SW480 (cell line): Measurements from ENCODE around the gene DCC.

Experiments used
- DNase-seq: peaks from one replicate; pipeline ENCODE4 v3.0.0-alpha.2; 2016; ENCODE audit warnings: low spot score

Gene DCC, protein sequence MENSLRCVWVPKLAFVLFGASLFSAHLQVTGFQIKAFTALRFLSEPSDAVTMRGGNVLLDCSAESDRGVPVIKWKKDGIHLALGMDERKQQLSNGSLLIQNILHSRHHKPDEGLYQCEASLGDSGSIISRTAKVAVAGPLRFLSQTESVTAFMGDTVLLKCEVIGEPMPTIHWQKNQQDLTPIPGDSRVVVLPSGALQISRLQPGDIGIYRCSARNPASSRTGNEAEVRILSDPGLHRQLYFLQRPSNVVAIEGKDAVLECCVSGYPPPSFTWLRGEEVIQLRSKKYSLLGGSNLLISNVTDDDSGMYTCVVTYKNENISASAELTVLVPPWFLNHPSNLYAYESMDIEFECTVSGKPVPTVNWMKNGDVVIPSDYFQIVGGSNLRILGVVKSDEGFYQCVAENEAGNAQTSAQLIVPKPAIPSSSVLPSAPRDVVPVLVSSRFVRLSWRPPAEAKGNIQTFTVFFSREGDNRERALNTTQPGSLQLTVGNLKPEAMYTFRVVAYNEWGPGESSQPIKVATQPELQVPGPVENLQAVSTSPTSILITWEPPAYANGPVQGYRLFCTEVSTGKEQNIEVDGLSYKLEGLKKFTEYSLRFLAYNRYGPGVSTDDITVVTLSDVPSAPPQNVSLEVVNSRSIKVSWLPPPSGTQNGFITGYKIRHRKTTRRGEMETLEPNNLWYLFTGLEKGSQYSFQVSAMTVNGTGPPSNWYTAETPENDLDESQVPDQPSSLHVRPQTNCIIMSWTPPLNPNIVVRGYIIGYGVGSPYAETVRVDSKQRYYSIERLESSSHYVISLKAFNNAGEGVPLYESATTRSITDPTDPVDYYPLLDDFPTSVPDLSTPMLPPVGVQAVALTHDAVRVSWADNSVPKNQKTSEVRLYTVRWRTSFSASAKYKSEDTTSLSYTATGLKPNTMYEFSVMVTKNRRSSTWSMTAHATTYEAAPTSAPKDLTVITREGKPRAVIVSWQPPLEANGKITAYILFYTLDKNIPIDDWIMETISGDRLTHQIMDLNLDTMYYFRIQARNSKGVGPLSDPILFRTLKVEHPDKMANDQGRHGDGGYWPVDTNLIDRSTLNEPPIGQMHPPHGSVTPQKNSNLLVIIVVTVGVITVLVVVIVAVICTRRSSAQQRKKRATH (N-terminal part only)

DNA sequence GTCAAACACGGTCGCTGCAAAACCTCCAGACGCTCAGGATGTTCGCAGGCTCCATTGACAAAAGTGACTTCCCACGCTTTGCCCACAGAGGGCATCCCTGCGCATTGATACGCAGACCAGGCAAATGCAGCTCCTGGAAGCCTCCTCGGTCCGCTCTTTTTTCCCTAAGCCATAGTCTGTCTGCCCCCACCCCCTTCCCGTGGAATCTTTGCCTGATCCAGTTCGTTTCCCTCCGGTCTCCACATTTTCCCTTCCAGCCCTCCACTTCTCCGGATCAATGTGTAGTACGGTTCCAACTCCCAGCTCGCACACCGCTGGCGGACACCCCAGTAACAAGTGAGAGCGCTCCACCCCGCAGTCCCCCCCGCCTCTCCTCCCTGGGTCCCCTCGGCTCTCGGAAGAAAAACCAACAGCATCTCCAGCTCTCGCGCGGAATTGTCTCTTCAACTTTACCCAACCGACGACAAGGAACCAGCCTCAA is at the start of gene DCC:
TSS of gene DCC (plus strand) at position 307 of the 481 bp plus-strand sequence. CDS start 591 bp downstream, outside the sequence.
- peak; percentile 7 for DNase-seq

DNA sequence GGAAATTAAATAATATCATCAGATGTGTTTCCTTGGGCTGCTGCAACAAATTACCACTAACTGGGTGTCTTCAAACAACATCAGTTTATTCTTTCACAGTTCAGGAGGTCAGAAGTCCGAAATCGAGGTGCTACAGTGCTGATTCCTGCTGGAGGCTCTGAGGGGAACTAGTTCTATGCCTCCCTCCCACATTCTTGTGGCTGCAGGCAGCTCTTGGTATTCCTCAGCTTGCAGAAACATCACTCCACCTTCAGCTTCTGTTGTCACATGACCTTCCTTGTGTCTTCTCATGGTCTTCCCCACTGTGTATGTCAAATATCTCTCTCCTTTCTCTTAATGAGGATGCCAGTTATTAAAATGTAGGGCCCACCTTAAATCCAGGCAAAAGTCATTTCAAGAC is 29.3 kb upstream of the DCC start:
- DNase-seq: no peak

DNA sequence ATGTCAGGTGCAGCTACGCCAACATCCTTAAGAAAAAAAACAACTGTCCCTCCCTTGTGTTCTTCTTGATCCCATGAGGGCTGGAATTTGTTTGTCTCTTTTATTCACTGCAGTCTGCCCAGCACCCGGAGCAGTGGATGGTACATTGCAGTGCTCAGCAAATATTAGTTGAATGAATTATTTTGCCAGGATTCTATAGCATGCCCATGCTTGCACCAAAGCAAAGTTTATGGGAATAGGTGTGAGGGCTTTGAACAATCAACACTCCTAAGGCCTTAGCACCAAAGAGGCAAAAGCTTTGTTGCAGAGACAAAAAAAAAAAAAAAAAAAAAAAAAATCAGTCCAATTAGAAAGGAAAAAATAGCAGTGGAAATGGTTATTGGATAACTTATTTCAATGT is 28.7 kb upstream of the DCC start:
- DNase-seq: no peak

DNA sequence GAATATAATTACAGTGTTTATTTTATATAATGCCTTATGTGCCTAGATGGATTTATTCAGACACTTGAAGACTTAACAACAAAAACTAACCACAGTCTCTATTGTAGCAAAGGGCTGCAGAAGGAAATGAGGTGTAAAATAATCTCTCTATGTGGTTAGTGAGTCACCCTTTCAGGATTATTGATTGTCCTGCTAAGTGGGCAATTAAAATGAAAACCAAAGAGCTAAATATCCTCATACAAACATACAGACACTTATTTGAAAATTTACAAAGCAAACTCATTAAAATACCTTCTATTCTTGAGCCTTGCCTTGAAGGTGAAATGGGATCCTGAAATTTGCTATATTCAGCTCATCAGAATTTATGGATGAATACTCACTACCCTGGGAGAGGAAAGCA is 27.7 kb upstream of the DCC start:
- peak; percentile 56 for DNase-seq

DNA sequence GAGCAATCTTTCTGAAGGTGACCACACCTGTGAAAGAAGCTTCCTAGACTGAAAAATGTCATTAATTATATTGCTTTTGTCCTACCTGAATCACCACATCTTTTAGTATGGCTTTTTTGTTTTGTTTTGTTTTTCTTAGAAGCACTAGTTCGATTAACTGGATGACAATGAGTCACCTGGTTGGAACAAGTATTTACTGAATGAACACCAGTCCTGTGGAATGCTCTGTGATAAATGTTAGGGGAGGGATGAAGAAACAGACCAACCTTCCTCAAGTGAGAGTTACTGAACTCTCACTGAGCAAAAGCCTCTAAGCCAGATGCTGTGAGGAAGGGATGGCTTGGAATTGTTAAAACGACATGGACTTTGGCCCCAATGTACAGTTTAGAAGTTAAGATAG is 26.8 kb upstream of the DCC start:
- no peak for DNase-seq

DNA sequence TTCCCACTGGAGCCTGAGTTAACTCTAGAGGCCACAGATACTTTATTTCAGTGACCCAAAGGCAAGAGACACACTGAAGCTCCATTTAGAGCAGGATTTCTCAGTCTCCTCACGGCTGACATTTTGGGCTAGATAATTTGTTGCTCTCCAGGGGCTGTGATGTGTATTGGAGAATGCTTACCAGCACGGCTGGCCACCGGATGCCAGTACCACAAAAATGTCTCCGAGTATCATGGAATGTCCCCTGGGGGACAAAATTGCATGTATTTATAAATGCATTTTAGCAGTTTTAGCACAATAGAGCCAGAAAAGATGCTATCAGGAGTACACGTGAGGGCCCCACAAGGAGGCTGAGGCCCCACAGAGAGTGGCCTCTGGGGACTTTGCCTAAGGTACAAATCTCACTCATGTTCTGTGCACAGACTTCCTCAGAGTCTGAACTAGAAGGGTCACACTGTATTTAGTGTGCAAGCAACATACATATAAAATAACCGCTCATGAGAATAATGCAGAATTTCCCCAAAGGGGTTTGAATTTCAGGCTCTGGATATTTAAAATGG is 20.5 kb upstream of the DCC start:
- DNase-seq: no peak

DNA sequence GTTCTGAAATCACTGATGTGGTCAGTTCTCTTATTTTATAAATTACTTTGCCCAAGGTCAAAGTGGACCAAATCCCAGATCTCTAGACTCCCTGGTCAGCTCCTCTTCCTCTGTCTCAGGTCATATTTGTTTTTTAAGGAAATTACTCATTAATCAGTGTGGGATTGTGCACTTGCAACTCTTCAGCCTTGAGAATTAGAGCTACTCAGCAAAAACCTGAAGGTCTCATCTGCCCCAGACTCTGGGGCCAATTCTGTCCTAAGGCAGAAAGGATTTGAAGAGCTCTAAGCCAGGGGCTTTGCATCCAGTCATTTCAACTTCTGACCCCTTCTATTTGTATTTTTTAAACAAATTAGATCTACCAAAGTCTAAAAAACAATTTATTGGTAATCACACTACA is 17.7 kb upstream of the DCC start:
- no peak for DNase-seq

DNA sequence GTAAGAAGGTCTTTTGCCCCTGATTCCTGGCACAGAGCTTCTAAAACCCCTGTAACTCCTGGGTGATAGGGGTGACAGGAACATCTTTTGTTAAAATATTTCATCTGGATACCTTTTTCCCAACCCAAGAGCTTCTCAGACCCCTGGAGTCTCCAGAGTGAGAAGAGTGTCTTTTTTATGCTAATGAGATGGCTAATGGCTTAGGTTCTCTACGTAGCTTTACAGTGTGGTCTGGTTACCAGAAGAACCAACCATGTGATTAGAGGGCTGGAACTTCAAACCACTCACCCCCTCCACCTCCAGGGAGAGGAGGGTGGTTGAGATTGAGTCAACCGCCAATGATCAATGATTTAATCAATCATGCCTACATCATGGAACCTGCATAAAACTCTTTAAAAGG is 16.2 kb upstream of the DCC start:
- DNase-seq: no peak

DNA sequence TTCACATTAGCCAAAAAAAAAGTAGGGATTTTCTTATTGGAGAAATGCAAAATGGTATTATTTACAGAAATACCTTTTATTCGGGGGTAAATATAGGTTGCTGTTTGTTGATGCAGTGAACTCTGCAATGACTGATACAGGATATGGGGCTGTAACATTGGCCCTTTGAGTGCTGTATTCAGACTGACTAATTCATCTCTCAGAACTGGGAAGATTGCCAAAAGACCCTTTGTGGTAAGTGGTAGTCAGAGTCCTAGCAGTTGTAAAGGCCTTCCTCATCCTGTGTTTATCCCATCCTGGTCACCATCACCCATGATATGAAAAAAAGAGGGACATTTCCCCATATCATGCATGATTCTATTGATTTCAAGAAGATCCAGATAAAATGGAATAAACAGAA is 14.0 kb upstream of the DCC start:
- DNase-seq: no peak

DNA sequence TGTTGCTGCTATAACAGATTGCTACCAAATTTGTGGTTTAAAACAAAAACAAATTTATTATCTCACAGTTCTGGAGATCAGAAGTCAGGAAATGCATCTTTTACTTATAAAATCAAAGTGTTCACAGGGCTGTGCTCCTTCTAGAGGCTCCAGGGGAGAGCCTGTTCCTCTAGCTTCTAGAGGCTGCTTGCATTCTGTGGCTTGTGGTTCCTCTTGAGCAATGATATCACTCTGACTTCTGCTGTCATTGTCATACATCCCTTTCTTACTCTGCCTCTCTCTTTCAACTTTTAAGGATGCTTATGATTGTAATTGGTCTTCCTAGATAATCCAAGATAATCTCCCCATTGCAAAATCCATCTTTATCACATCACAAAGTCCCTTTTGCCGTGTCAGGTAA is 6.1 kb upstream of the DCC start:
- no peak for DNase-seq

DNA sequence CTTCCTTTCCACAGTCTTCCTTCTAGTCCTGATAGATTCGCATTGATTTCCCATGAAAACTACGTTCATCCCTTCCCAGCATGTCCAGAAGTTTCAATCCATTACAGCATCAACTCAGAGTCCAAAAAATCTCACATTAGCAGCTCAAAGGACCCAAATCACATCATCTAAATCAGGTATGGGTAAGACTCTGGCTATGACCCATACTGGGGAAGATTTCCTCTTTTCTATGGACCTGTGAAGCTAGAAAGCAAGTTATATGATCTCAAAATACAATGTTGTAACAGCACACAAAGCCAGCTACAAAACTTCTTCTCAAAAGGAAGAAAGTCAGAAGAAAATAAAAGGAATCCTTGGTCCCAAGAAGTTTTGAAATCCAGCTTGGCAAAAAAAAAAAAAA is 5.7 kb upstream of the DCC start:
- no peak for DNase-seq

DNA sequence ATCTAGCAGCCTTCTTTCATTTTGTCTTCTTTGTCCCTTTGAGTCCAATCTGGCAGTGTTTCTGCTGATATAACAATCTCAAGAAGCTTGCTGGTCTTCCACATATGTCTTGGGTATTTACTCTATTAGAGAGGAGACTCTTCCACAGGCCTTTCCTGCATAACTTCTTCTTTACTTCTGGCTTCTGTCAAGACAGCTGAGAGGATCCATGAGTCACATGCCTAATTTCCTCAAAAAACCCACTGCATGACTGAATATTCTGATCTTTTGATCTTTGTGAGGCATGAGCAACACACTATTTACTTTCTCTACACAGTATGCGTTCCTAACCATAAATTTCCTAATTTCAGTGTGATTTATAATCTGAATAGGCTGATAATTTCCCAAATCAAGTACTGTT is 5.1 kb upstream of the DCC start:
- no peak for DNase-seq

DNA sequence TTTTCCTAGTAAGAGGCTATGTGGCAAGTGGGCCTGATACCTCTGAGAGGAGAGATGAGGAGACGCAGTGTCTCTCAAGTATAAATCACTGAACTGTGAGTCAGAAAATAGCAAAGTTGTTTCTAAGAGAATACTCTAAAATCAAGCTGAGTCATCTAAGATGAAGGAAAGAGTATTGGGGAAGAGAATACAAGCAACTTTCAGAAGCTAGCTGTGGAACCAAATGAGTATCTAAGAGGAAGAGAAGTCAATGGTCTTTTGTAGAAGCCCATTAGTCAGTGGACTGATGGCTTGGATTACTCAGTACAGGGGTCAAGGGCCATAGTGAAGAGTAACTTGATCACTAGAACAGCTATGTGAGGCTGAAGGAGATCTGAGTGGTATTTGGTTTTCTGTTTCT is 2.7 kb upstream of the DCC start:
- no peak for DNase-seq

DNA sequence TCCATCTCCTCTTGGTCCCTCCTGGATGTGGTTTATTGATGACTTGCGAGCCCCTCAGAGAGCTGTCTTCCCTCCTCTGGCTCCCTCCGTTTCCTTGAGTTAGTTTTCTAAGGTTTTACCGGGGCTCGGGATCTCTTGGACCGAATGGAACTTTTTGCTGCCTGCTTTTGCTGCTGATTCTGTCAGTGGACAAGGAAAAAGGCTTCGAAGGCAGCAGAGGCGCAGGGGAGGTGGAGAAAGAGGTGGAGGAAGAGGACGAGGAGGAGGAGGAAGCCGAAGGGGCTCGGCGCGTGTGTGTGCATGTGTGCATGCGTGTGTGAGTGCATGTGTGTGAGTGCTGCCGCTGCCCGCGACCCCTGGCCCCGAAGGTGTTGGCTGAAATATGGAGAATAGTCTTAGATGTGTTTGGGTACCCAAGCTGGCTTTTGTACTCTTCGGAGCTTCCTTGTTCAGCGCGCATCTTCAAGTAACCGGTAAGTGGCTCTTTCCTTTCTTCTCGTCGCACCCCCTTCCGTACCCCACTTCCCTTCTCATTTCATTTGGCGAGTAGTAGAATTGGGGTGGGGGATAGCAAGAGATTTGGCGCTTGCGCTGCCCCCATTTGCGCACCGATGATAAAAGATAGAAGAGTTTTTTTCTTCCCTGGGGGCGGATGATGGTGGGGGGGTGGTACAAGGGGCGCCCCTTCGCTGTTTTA is 557 bp downstream of the DCC start:
- DNase-seq: no peak

DNA sequence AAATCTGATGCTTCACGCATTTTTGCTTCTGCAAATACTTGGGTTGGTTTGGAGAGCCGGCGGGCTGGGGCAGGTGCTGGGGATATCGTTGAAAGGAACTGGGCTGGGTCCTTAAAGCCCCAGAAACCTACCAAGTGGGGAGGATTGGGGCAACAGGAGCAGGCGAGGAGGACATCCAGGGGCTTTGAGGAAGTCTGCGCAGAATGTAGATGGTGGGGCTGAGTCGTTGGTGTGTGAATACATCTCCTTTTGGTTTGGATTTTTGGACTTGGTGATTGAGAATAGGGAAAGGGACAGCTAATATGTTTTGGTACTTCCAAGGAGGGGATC is 1.1 kb downstream of the DCC start:
- no peak for DNase-seq

DNA sequence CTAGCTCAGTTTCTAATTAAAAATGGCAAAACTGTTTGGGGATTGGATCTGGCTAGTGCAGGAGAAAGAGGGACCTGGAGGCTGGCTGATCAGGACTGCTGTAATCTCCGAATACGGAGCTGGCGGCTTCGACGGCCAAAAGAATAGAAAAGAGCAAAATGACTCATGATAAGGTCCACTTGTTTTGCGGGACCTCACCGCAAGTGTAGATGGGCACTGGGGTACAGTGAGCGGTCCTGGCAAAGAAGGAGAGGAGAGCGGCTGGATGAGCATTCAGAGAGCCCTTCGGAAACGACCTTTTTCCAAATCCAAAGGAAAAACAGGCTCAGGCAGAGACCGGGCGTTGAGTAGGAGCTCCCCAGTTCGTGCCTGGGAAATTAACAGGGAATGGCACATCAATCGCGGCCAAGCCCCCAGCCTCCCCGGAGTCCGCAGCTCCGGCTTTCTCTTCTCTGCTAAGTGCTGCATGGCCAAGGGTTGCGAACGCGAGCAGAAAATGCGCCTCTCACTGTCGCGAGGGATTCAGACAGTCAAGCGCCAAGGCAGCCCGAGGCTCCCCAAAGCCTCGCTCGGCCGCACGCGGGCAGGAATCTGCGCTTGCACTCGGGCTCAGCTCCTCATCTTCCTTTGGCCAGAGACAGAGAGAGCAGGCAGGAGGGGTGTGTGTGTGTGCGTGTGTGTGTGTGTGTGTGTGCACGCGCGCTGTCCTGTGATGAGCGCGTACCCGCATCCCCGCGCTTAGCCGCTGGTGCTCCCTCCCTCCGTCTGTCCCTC is 1.8 kb downstream of the DCC start:
- DNase-seq: no peak

DNA sequence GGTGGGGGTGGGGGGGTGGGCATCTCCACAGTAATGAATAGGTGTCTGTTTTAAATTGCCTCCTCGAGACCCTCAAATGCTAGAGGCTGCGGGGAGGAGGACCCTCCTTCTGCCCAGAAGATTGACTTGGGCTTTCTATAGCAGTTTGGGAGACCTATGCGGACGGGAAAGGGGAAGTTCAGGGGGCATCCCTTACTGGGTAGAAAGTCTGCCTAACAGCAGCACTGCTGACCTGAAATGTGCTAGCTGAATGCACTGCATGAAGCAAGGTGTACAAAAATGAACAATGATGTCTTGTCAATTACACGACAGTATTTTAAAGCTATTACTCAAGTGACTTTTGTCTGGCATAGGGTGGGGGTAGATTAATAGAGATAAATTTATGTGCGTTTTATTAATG is 2.5 kb downstream of the DCC start:
- DNase-seq: no peak

DNA sequence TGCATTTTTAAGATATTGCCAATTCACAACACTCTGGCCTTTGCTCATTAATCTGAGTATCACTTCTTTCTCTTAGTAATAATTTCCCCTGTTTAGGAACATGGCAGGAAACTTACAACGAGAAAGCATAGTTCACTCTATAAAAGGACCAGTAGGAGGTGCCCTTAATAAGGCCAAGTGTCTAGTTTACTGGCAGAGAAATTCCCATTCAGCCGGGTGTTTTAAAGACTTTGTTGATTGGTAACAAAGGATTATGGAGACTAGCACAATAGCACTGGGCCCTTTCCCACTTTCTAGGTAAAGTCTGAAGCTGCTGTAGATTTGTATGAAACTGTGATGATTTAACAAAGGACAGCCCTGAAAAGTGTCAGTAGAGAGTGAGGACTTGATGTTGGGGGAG is 3.1 kb downstream of the DCC start:
- DNase-seq: no peak

DNA sequence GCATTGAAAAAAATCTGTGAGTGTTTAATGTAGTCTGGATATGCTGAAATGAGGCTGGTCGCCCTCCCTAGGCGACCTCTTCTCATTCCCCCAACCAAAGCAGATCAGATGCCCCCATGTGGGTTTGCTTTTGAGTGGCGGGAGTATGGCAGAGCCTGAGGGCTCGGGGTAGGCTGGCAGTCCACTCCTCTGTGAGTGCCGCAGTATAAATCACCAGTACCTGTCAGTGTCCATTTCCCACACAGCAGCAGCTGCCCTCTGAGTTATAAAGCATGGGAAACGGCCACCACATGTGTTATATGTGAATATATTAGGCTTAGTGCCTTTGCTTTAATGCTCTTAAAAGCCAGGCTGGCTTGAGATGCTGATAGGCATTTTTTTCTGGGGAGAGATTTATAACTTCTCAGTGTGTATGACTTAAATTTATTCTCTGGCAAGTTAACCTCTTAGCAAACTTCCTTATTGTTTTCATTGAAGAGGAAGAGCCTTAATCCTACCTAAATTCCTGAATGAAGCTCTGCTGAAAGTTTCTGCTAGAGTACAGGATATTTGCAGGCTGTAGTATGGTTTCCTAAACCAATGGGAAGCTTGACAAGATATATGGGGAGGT is 3.8 kb downstream of the DCC start:
- no peak for DNase-seq

DNA sequence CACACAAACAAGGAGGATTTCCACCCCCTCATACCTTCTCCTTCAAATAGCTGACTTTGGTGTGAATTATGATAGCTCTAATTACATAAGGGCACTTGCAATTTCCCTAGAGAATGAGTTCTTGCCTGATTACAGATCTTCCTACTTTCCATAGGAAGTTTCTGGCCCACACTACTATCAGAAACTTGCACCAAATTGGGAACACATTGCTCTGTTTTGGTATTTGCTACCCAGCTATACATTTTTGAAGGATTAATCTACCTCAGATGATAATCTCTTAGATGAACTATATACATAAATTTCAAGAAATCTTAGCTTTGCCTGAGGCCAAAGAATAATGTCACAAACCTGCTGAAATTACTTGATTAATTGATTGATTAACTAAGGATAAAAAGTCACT is 4.9 kb downstream of the DCC start:
- DNase-seq: no peak

DNA sequence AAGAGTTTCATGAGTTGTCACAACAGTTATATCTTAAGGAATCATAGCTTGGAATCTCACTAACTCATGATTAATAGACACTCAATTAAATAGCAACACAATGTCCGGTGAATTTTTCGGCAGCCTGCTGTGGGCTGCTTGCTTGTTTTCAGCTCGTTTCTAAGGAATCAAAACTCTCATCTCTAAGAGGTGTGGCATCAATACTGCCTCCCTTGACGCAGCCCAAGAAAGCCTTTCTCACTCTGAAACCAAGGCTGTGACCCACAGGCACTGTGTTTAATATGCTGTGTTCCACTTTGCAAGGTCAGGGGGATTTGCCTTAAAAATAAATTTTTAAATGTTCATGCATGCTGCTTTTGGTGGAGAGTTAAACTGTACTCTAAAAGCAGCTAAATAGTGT is 5.4 kb downstream of the DCC start:
- DNase-seq: no peak
